Suprapubic skin (tissue), 4 donors: Measurements from ENCODE around the gene GNB1L. TPM values are rescaled to one million over a fixed set of nuclear protein-coding genes. Genes with fewer than 3 reads are reported as not detected.
A peak's percentile ranks its signal among the peaks of the same experiment; 100 is the strongest.

Experiments used
- DNase-seq, 2 donors: peaks; one replicate each; pipeline ENCODE4 v3.0.0-alpha.2; 2019; ENCODE audit warnings: low spot score in 2 of 2
- H3K27ac ChIP-seq: fragments of 200-600 bp; sonication (generic); one replicate; pipeline ENCODE4 v1.5.1; 2019
- H3K27me3 ChIP-seq: fragments of 200-600 bp; sonication (generic); one replicate; pipeline ENCODE4 v1.5.1; 2019
- H3K36me3 ChIP-seq: fragments of 200-600 bp; sonication (generic); one replicate; pipeline ENCODE4 v1.5.1; 2019
- H3K4me1 ChIP-seq: fragments of 200-600 bp; sonication (generic); one replicate; pipeline ENCODE4 v1.5.1; 2019
- H3K4me3 ChIP-seq: fragments of 200-600 bp; sonication (generic); one replicate; pipeline ENCODE4 v1.5.1; 2019; ENCODE audit warnings: mild to moderate bottlenecking
- H3K9me3 ChIP-seq: fragments of 200-600 bp; sonication (generic); one replicate; pipeline ENCODE4 v1.5.1; 2019
- CTCF ChIP-seq, 2 donors: fragments of 200-600 bp in 1 of 2; fragments of 450-650 bp in 1 of 2; sonication (generic) in 1 of 2; IDR thresholded peaks; one replicate each; pipeline ENCODE4 v1.5.1; 2016 to 2019; ENCODE audit warnings: antibody characterized with exemption in 2 of 2, mild to moderate bottlenecking in 1 of 2, moderate library complexity in 1 of 2
- EP300 ChIP-seq: sonication (generic); formaldehyde crosslinking; IDR thresholded peaks from one replicate; pipeline ENCODE4 v1.6.1; 2017; ENCODE audit warnings: antibody characterized with exemption
- POLR2A ChIP-seq, 2 donors: fragments of 450-650 bp; IDR thresholded peaks; one replicate each; pipeline ENCODE4 v1.6.1; 2017; ENCODE audit warnings: antibody characterized with exemption in 2 of 2, mild to moderate bottlenecking in 2 of 2, moderate library complexity in 2 of 2
- POLR2AphosphoS5 ChIP-seq, 3 donors: sonication (generic); formaldehyde crosslinking; IDR thresholded peaks; one replicate each; pipeline ENCODE4 v1.6.1; 2017; ENCODE audit warnings: antibody characterized with exemption in 3 of 3
- WGBS: methylation state at CpG from one replicate; pipeline ENCODE4 v1.1.5; 2018; 5-methylcytosine and 5-hydroxymethylcytosine counted together
- total RNA-seq, 4 donors: library from RNA; depleted of rRNA; stranded (reverse); fragments of >200 nt; gene quantifications; one replicate each; pipeline ENCODE4 v1.1.0, GENCODE V29; 2016

GNB1L gene
- total RNA-seq, 4 donors from 2014 or later, result 6.3 to 14.6 (median 10.9) TPM

GRCh38 chr22:19873138-19873959, 18.7 kb upstream of the GNB1L start:
- H3K9me3 ChIP-seq, result no peaks in the 10 kb centered on the region
- TF ChIP-seq EP300 (no peak), POLR2A (IDR thresholded peaks at IDR 0.05) (no peak), CTCF (IDR thresholded peaks at IDR 0.05) (no peak), POLR2AphosphoS5 (IDR thresholded peaks at IDR 0.05) (no peak)
- peak; percentile 66 to 73 for DNase-seq
- H3K27me3 ChIP-seq, result no peaks in the 10 kb centered on the region
- H3K27ac ChIP-seq, result no peak overlapping the region
- H3K4me1 ChIP-seq, result peaks cover 53% of the 10 kb centered on the region
- 53% methylated on average over 3 of the region's 27 CpGs for WGBS
- H3K36me3 ChIP-seq, result no peaks in the 10 kb centered on the region
- no peak overlapping the region for H3K4me3 ChIP-seq

GRCh38 chr22:19872779-19873137, 18.1 kb upstream of the GNB1L start:
- Histone ChIP-seq H3K9me3 (no peaks in the 10 kb centered on the region), H3K36me3 (no peaks in the 10 kb centered on the region), H3K4me3 (no peak overlapping the region), H3K27ac (no peak overlapping the region), H3K27me3 (no peaks in the 10 kb centered on the region), H3K4me1 (peaks cover 55% of the 10 kb centered on the region)
- TF ChIP-seq CTCF (IDR thresholded peaks at IDR 0.05) (no peak), EP300 (no peak), POLR2AphosphoS5 (IDR thresholded peaks at IDR 0.05) (no peak), POLR2A (IDR thresholded peaks at IDR 0.05) (no peak)
- peak in 1 of 2 donors; percentile 69 for DNase-seq
- no CpG with 5 or more reads among the region's 7 CpGs for WGBS

- H3K4me1 ChIP-seq, result peaks cover 55% of the 10 kb centered on the region
- H3K27me3 ChIP-seq, result no peaks in the 10 kb centered on the region
- no peaks in the 10 kb centered on the region for H3K9me3 ChIP-seq
- WGBS, result 96% methylated on average over 8 of the region's 16 CpGs
- no peak overlapping the region for H3K4me3 ChIP-seq
- H3K27ac ChIP-seq, result no peak overlapping the region
- no peaks in the 10 kb centered on the region for H3K36me3 ChIP-seq
- TF ChIP-seq POLR2A (IDR thresholded peaks at IDR 0.05) (no peak), POLR2AphosphoS5 (IDR thresholded peaks at IDR 0.05) (no peak), CTCF (IDR thresholded peaks at IDR 0.05) (no peak), EP300 (no peak)
- peak; percentile 60 to 76 for DNase-seq
These were observed 17.4 kb upstream of the GNB1L start for GRCh38 chr22:19871845-19872778.

GRCh38 chr22:19871023-19871844, 16.6 kb upstream of the GNB1L start:
- peak in 1 of 2 donors; percentile 60 for DNase-seq

More at GRCh38 chr22:19871023-19871844, 16.6 kb upstream of the GNB1L start:
- H3K27ac ChIP-seq, result no peak overlapping the region
- H3K27me3 ChIP-seq, result no peaks in the 10 kb centered on the region
- H3K4me1 ChIP-seq, result peaks cover 55% of the 10 kb centered on the region
- no peak overlapping the region for H3K4me3 ChIP-seq
- WGBS, result 80% methylated on average over 2 of the region's 19 CpGs
- no peaks in the 10 kb centered on the region for H3K36me3 ChIP-seq
- TF ChIP-seq CTCF (IDR thresholded peaks at IDR 0.05) (no peak), POLR2A (IDR thresholded peaks at IDR 0.05) (no peak), EP300 (no peak), POLR2AphosphoS5 (IDR thresholded peaks at IDR 0.05) (no peak)
- H3K9me3 ChIP-seq, result no peaks in the 10 kb centered on the region
